Activated T-helper 2 cell treated with anti-CD3 and anti-CD28 coated beads, Interferon-gamma antibody, Interleukin-2, Interleukin-4, amounts not matched to agents 10 μg/mL and 5 μg/mL and 100 μg/mL, durations not matched to agents 14 hours and 24 hours and 36 hours (primary cell): ENCODE results near the gene ADAMTS17. TPM values are rescaled to one million over a fixed set of nuclear protein-coding genes. Genes with fewer than 3 reads are reported as not detected.

Source experiments
- DNase-seq: peaks from one replicate; pipeline ENCODE4 v3.0.0; 2021; ENCODE audit warnings: low spot score
- H3K27ac Mint-ChIP-seq: one replicate; pipeline ENCODE4 v1.8.0; 2021; ENCODE audit warnings: mixed read lengths
- H3K27me3 Mint-ChIP-seq: one replicate; pipeline ENCODE4 v1.8.0; 2021; ENCODE audit warnings: low read depth, mixed read lengths
- H3K36me3 Mint-ChIP-seq: one replicate; pipeline ENCODE4 v1.8.0; 2021; ENCODE audit warnings: low read depth, mixed read lengths
- H3K4me1 Mint-ChIP-seq: one replicate; pipeline ENCODE4 v1.8.0; 2021; ENCODE audit warnings: low read depth, mixed read lengths
- H3K4me3 Mint-ChIP-seq: one replicate; pipeline ENCODE4 v1.8.0; 2021; ENCODE audit warnings: low read depth, mild to moderate bottlenecking, moderate library complexity, mixed read lengths
- H3K9me3 Mint-ChIP-seq: one replicate; pipeline ENCODE4 v1.8.0; 2021; ENCODE audit warnings: mixed read lengths
- intact Hi-C: fragments of 100-400 bp; cut with micrococcal nuclease; formaldehyde crosslinking; loops from one replicate; pipeline ENCODE4 v1.15.1; 2023
- total RNA-seq: library from RNA; stranded (reverse); gene quantifications from 2 replicates; pipeline ENCODE4 v1.2.3, GENCODE V29; 2022

ADAMTS17 gene
- total RNA-seq, 1 donor from 2014 or later, result 1.1 TPM

GRCh38 chr15:99977929-99978328 is 363.8 kb downstream of the ADAMTS17 start:
- H3K36me3 Mint-ChIP-seq, result no peaks in the 10 kb centered on the region
- intact Hi-C loops, result no loop called here

DNA sequence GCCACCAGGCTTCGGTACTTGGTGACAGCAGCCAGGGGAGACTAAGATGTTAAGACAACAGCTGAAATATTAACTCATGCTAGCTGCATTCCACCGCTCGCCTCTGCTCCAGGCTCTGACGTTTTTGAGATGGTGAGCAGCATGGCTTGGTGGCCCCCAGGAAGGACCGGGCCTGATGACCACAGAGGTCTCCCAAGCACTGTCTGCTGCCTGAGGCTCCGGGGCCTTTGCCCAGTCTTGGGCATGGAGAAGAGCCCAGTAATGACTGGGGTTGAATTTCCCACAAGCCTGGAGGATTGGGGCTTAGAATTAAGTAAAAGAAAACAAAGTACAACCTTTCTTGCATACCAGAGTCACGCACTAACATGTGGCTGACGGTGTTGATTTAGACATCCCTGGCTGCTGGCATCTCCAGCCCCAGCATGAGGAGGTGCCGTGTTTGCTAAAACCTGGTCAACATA is 364.9 kb downstream of the ADAMTS17 start:
- no peaks in the 10 kb centered on the region for H3K9me3 Mint-ChIP-seq
- H3K27ac Mint-ChIP-seq, result no peak overlapping the region
- DNase-seq, result no peak
- intact Hi-C loops, result no loop called here
- no peaks in the 10 kb centered on the region for H3K27me3 Mint-ChIP-seq
- no peaks in the 10 kb centered on the region for H3K36me3 Mint-ChIP-seq
- no peaks in the 10 kb centered on the region for H3K4me1 Mint-ChIP-seq
- no peak overlapping the region for H3K4me3 Mint-ChIP-seq

More at GRCh38 chr15:99977929-99978328, 363.8 kb downstream of the ADAMTS17 start:
- Mint-ChIP-seq H3K27me3 (no peaks in the 10 kb centered on the region), H3K4me1 (no peaks in the 10 kb centered on the region), H3K9me3 (no peaks in the 10 kb centered on the region), H3K4me3 (no peak overlapping the region), H3K27ac (no peak overlapping the region)
- DNase-seq, result no peak

DNA sequence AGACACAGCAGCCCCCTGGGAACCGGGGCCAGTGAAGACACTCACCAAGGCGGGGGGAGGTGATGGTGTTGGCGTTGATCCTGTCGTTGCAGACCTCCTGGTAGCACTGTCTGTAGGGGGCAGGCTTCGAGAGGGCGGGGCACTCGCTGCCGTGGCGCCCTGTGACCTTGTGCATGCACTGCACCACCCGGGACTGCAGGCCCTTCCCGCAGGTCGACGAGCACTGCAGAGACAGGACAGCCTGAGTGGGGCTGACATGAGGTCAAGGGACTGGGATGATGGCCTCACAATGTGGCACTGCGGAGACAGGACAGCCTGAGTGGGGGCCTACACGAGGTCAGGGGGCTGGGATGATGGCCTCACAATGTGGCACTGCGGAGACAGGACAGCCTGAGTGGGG is 365.8 kb downstream of the ADAMTS17 start:
- Mint-ChIP-seq H3K27ac (no peak overlapping the region), H3K36me3 (no peaks in the 10 kb centered on the region), H3K4me3 (no peak overlapping the region), H3K27me3 (no peaks in the 10 kb centered on the region), H3K4me1 (no peaks in the 10 kb centered on the region), H3K9me3 (no peaks in the 10 kb centered on the region)
- DNase-seq, result no peak
- intact Hi-C loops, result no loop called here

DNA sequence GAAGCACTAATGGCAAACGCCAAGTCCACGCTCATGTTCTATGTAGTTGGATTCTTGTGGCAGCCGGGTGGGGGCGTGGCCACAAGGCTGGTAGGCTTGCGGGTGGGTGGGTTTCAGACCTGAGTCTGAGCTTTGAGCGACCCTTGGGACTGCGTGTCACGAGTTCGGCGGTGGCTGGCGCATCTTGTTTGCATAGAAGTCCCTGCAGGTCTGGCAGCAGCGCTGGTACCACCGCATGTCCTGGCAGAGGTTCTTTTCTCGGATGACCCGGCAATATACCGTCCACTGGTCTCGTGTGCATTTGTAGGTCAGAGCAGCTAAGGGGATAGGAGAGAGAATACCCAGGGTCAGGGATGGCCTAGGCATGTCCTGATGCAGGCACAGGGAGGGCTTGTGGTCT is 367.5 kb downstream of the ADAMTS17 start:
- DNase-seq, result no peak
- Mint-ChIP-seq H3K4me3 (no peak overlapping the region), H3K4me1 (no peaks in the 10 kb centered on the region), H3K27me3 (no peaks in the 10 kb centered on the region), H3K9me3 (no peaks in the 10 kb centered on the region), H3K27ac (no peak overlapping the region), H3K36me3 (no peaks in the 10 kb centered on the region)
- intact Hi-C loops, result no loop called here

GRCh38 chr15:99973351-99973750 is 368.4 kb downstream of the ADAMTS17 start:
- no peak for DNase-seq
- Mint-ChIP-seq H3K36me3 (no peaks in the 10 kb centered on the region), H3K27me3 (no peaks in the 10 kb centered on the region), H3K9me3 (no peaks in the 10 kb centered on the region), H3K27ac (no peak overlapping the region), H3K4me3 (no peak overlapping the region), H3K4me1 (no peaks in the 10 kb centered on the region)
- intact Hi-C loops, result no loop called here

DNA sequence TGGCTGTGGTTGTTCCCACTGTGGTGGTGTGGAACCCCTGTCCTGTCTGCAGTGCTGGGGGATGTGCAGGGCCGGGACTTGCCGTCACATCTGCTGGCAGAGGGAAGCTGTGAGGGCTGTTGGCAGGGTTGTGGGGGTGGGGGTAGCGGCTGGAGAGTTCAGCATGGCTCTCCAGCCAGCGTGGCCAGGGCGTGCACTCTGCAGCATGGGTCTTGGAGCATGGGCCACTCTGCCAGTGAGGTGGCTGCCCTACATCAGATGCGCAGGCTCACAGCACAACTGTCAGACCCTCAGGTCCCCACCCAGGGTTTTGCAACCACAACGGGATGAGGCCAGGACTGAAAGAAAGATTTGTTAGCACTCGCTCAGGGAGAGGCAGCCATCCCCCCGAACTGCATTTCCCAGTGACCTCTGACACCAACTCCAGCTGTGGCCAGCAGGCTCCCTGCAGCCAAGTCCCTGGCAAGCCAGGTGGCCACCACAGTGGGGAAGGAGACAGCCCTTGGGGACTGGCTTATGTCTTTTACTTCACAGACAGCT is 370.8 kb downstream of the ADAMTS17 start:
- Mint-ChIP-seq H3K27ac (no peak overlapping the region), H3K9me3 (no peaks in the 10 kb centered on the region), H3K36me3 (no peaks in the 10 kb centered on the region), H3K4me3 (no peak overlapping the region), H3K27me3 (no peaks in the 10 kb centered on the region), H3K4me1 (no peaks in the 10 kb centered on the region)
- no peak for DNase-seq
- intact Hi-C loops, result no loop called here

- Mint-ChIP-seq H3K27me3 (no peaks in the 10 kb centered on the region), H3K9me3 (no peaks in the 10 kb centered on the region), H3K4me3 (no peak overlapping the region), H3K4me1 (no peaks in the 10 kb centered on the region), H3K36me3 (no peaks in the 10 kb centered on the region), H3K27ac (no peak overlapping the region)
- no peak for DNase-seq
- intact Hi-C loops, result no loop called here
These were observed 372.4 kb downstream of the ADAMTS17 start for GRCh38 chr15:99969261-99969920.

DNA sequence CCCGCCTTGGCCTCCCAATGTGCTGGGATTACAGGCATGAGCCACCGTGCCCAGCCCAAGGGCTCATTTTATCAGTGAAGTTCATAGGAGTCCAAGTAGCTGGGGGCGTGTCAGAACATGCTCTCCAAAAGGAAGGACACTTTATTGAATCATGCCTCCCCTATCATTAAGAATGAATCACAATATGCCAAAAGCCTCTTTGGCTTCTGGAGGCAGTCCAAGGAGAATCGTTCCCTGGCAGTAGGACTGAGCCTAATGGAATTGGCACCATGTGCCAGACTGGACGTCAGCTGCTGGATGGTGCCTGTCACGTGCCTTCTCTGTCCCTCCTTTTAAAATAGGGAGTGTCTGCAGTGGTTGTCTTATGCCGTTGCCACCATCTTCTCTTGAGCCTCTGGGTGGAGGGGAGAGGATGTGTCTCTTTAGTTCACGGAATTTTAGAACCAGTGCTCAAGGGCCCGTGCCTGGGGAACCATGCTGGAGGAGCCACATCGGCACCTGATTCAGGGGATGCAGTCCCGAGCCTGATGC is 373.9 kb downstream of the ADAMTS17 start:
- H3K9me3 Mint-ChIP-seq, result no peaks in the 10 kb centered on the region
- H3K36me3 Mint-ChIP-seq, result no peaks in the 10 kb centered on the region
- no peak overlapping the region for H3K27ac Mint-ChIP-seq
- DNase-seq, result no peak
- intact Hi-C loops, result no loop called here
- H3K4me1 Mint-ChIP-seq, result no peaks in the 10 kb centered on the region
- no peaks in the 10 kb centered on the region for H3K27me3 Mint-ChIP-seq
- no peak overlapping the region for H3K4me3 Mint-ChIP-seq

DNA sequence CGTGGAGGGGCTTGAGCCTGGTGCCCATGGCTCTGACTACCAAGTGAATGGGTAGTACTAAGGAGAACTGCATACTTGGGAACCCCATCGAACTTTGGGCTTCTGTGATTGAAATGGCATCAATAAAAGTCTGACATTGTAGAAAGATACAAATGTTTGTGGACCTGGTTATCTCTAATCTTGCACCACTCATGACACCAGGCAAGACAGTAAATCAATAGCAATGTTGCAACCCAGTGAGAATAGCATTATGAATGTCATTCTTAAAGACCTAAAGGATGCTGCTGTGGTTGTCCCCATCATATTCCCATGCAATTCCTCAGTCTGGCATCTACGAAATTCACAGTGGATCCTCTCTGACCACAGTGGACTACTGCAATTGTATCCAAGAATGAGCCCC is 375.0 kb downstream of the ADAMTS17 start:
- DNase-seq, result no peak
- Mint-ChIP-seq H3K4me3 (no peak overlapping the region), H3K27me3 (no peaks in the 10 kb centered on the region), H3K4me1 (no peaks in the 10 kb centered on the region), H3K36me3 (no peaks in the 10 kb centered on the region), H3K27ac (no peak overlapping the region), H3K9me3 (no peaks in the 10 kb centered on the region)
- intact Hi-C loops, result no loop called here

GRCh38 chr15:99965376-99965775 is 376.4 kb downstream of the ADAMTS17 start:
- intact Hi-C loops, result no loop called here
- Mint-ChIP-seq H3K27me3 (no peaks in the 10 kb centered on the region), H3K27ac (no peak overlapping the region), H3K36me3 (no peaks in the 10 kb centered on the region), H3K4me1 (no peaks in the 10 kb centered on the region), H3K4me3 (no peak overlapping the region), H3K9me3 (no peaks in the 10 kb centered on the region)
- no peak for DNase-seq

- Mint-ChIP-seq H3K4me1 (no peaks in the 10 kb centered on the region), H3K36me3 (no peaks in the 10 kb centered on the region), H3K9me3 (no peaks in the 10 kb centered on the region), H3K4me3 (no peak overlapping the region), H3K27ac (no peak overlapping the region), H3K27me3 (peaks cover 5% of the 10 kb centered on the region)
- DNase-seq, result no peak
- intact Hi-C loops, result no loop called here
These were observed 377.8 kb downstream of the ADAMTS17 start for GRCh38 chr15:99963976-99964375.

- no peaks in the 10 kb centered on the region for H3K36me3 Mint-ChIP-seq
- no peak overlapping the region for H3K27ac Mint-ChIP-seq
- peaks cover 1% of the 10 kb centered on the region for H3K4me1 Mint-ChIP-seq
- peaks cover 5% of the 10 kb centered on the region for H3K27me3 Mint-ChIP-seq
- H3K9me3 Mint-ChIP-seq, result no peaks in the 10 kb centered on the region
- intact Hi-C loops, result no loop called here
- H3K4me3 Mint-ChIP-seq, result no peak overlapping the region
- no peak for DNase-seq
These were observed 378.5 kb downstream of the ADAMTS17 start for GRCh38 chr15:99963096-99963825.

DNA sequence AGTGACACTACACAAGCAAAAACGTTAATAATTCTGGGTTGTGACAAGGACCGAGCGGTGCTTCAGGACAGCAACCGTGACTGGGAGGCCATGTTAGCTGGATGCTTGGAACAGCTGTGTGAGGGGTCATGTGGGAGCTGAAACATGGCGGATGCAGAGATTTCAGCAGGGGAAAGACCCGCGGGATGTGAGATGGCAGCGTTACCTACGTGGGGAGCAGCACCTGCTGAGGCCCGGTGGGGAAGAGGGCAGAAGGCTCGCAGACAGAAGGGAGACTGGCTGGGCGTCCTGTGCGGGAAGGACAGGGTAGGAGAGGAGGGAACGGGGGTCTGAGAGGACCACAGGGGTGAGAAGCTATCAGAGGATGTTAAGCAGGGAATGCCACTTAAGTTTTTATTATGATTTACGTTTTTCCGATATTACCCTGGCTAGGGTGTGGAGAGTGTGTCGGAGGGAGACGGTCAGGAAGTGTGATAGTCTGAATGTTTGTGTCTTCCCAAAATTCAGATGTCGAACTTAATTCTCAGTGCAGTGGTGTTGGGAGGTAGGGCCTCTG is 379.7 kb downstream of the ADAMTS17 start:
- intact Hi-C loops, result no loop called here
- H3K27me3 Mint-ChIP-seq, result peaks cover 5% of the 10 kb centered on the region
- H3K9me3 Mint-ChIP-seq, result no peaks in the 10 kb centered on the region
- peaks cover 1% of the 10 kb centered on the region for H3K4me1 Mint-ChIP-seq
- H3K36me3 Mint-ChIP-seq, result no peaks in the 10 kb centered on the region
- no peak overlapping the region for H3K4me3 Mint-ChIP-seq
- no peak overlapping the region for H3K27ac Mint-ChIP-seq
- DNase-seq, result no peak
